Keratinocyte (primary cell): ENCODE data around the gene ERLEC1. TPM values are rescaled to one million over a fixed set of nuclear protein-coding genes. Genes with fewer than 3 reads are reported as not detected.

Experiments used
- DNase-seq: peaks from one replicate; pipeline ENCODE4 v3.0.0-alpha.2; 2011; ENCODE audit warnings: low read depth, missing footprints, low spot score
- FAIRE-seq: peaks from 2 replicates; lab custom pipeline; 2011; peaks lifted over from hg19 to GRCh38; lab: Jason Lieb, UNC
- H2AFZ ChIP-seq: 2 replicates; pipeline ENCODE4 v1.6.0; 2012; ENCODE audit warnings: low read length, control low read depth, inconsistent platforms; ENCODE audit not compliant: control insufficient read depth
- H3K27ac ChIP-seq: 2 replicates; pipeline ENCODE4 v1.5.1; 2011; ENCODE audit warnings: low read length; ENCODE audit not compliant: control insufficient read depth, insufficient read depth
- H3K27me3 ChIP-seq: 3 replicates; pipeline ENCODE4 v1.6.0; 2011; ENCODE audit warnings: low read length; ENCODE audit not compliant: control insufficient read depth, insufficient read depth; ENCODE audit errors: extremely low read depth
- H3K36me3 ChIP-seq, 2 experiments: 2 replicates in 1 of 2; 3 replicates in 1 of 2; pipeline ENCODE4 v1.5.1; 2011; ENCODE audit warnings: low read length in 2 of 2, mild to moderate bottlenecking in 1 of 2; ENCODE audit not compliant: control insufficient read depth in 2 of 2, insufficient read depth in 2 of 2; ENCODE audit errors: extremely low read depth in 1 of 2
- H3K4me1 ChIP-seq: 3 replicates; pipeline ENCODE4 v1.5.1; 2011; ENCODE audit warnings: low read length; ENCODE audit not compliant: control insufficient read depth, insufficient read depth; ENCODE audit errors: extremely low read depth
- H3K4me2 ChIP-seq: 3 replicates; pipeline ENCODE4 v1.6.0; 2011; ENCODE audit warnings: low read depth, low read length; ENCODE audit not compliant: control insufficient read depth, insufficient read depth; ENCODE audit errors: extremely low read depth
- H3K4me3 ChIP-seq, 3 experiments: fragments of 200-600 bp in 1 of 3; sonication (generic) in 1 of 3; 2 replicates in 2 of 3; 3 replicates in 1 of 3; pipeline ENCODE4 v1.5.1; 2011 to 2016; ENCODE audit warnings: low read length in 3 of 3, mild to moderate bottlenecking in 3 of 3, control low read depth in 2 of 3, inconsistent platforms in 1 of 3, low read depth in 1 of 3, mixed read lengths in 1 of 3, mixed run types in 1 of 3, moderate library complexity in 1 of 3; ENCODE audit not compliant: control insufficient read depth in 2 of 3, insufficient read depth in 2 of 3; ENCODE audit errors: extremely low read depth in 1 of 3
- H3K79me2 ChIP-seq: 2 replicates; pipeline ENCODE4 v1.6.0; 2012; ENCODE audit warnings: low read length; ENCODE audit not compliant: control insufficient read depth, insufficient read depth
- H3K9ac ChIP-seq: 3 replicates; pipeline ENCODE4 v1.6.0; 2011; ENCODE audit warnings: low read length; ENCODE audit not compliant: control insufficient read depth, insufficient read depth; ENCODE audit errors: extremely low read depth
- H3K9me1 ChIP-seq: 3 replicates; pipeline ENCODE4 v1.6.0; 2011; ENCODE audit warnings: low read length; ENCODE audit not compliant: control insufficient read depth, insufficient read depth; ENCODE audit errors: extremely low read depth
- H3K9me3 ChIP-seq: 2 replicates; pipeline ENCODE4 v1.5.1; 2012; ENCODE audit warnings: low read depth, low read length; ENCODE audit not compliant: control insufficient read depth
- H4K20me1 ChIP-seq: 3 replicates; pipeline ENCODE4 v1.6.0; 2011; ENCODE audit warnings: low read length; ENCODE audit not compliant: control insufficient read depth, insufficient read depth; ENCODE audit errors: extremely low read depth
- CTCF ChIP-seq, 3 experiments: IDR thresholded peaks in 1 of 3; conservative IDR thresholded peaks in 1 of 3; optimal IDR thresholded peaks in 1 of 3; 2 replicates in 2 of 3; 3 replicates in 1 of 3; pipeline versions ENCODE3 to v1.5.1; 2011; ENCODE audit warnings: low read length in 3 of 3, mild to moderate bottlenecking in 3 of 3, moderate library complexity in 2 of 3, control low read depth in 1 of 3, inconsistent platforms in 1 of 3; ENCODE audit not compliant: insufficient read depth in 2 of 3; ENCODE audit errors: extremely low read depth in 1 of 3
- EZH2 ChIP-seq: IDR thresholded peaks from one replicate; pipeline ENCODE4 v1.6.1; 2012; ENCODE audit warnings: inconsistent platforms, mild to moderate bottlenecking, low read length, moderate library complexity
- dilution Hi-C: fragments of 300-500 bp; cut with MboI; formaldehyde crosslinking; loops from one replicate; pipeline ENCODE4 v1.7.0; 2020; ENCODE audit warnings: low sequenced_read_pairs; ENCODE audit not compliant: extremely low pct_ligation_motif_present
- polyA plus RNA-seq, 5 experiments: library from polyadenylated mRNA; depleted of rRNA in 3 of 5; stranded (reverse) in 3 of 5; stranded (forward) in 1 of 5; unstranded in 1 of 5; fragments of >200 nt; gene quantifications; 1 replicate in 1 of 5; 2 replicates in 3 of 5; 3 replicates in 1 of 5; pipeline versions ENCODE4 v1.2.1 to v1.2.3, GENCODE V29; 2011 to 2012; ENCODE audit warnings: missing spikeins in 2 of 5, low read depth in 1 of 5, low replicate concordance in 1 of 5
- small RNA-seq, 3 experiments: library from RNA; depleted of rRNA; stranded (forward); fragments of <200 nt; gene quantifications; one replicate each; pipeline ENCODE3, GENCODE V24; 2012; ENCODE audit warnings: low read depth in 3 of 3, low replicate concordance in 1 of 3; ENCODE audit not compliant: insufficient read length in 3 of 3

The ERLEC1 gene
- polyA plus RNA-seq, 1 donor (not counting 4 experiments of a cell fraction or from before 2014, with no cell fraction given) = 35.6 TPM

- peaks cover 13 to 31% of the 10 kb centered on the region in 2 experiments for H3K36me3 ChIP-seq
- peaks cover 12% of the 10 kb centered on the region for H3K4me1 ChIP-seq
- dilution Hi-C loops = no loop called here
- H3K9me1 ChIP-seq = no peaks in the 10 kb centered on the region
- FAIRE-seq = no peak
- no peaks in the 10 kb centered on the region for H3K79me2 ChIP-seq
- no peak overlapping the region for H3K4me2 ChIP-seq
- no peak for TF ChIP-seq CTCF (optimal IDR thresholded peaks at IDR 0.05 in 1 of 3, IDR thresholded peaks at IDR 0.05 in 1 of 3, conservative IDR thresholded peaks at IDR 0.05 in 1 of 3; ENCODE audit: extremely low read depth in 1 of 3, insufficient read depth in 2 of 3, low read length in 3 of 3)
- no peak for TF ChIP-seq EZH2
- H4K20me1 ChIP-seq = no peaks in the 10 kb centered on the region
- no peaks in the 10 kb centered on the region for H3K9me3 ChIP-seq
- no peak overlapping the region for H2AFZ ChIP-seq
- no peak overlapping the region for H3K9ac ChIP-seq
- no peak overlapping the region for H3K4me3 ChIP-seq
- no peak for DNase-seq
- H3K27ac ChIP-seq = no peak overlapping the region
- H3K27me3 ChIP-seq = no peaks in the 10 kb centered on the region
Measured at GRCh38 chr2:53867773-53868172, 80.9 kb downstream of the ERLEC1 start.

Small RNA genes within 50 kb of the gene (small RNA-seq; reads per million reads assigned to genes)
- 0.13 to 0.75 (median 0.33) reads per million in 3 experiments for gene MIR3682

Other genes starting within 250 kb of the ERLEC1 start
- 5.4 to 10.9 TPM (median 6.9 TPM) in 3 replicates for gene CHAC2, start 19.2 kb upstream of the ERLEC1 start, polyA plus RNA-seq
- gene ASB3, start 91 bp upstream of the ERLEC1 start, polyA plus RNA-seq = 11.4 to 16.6 TPM (median 13.2 TPM) in 3 replicates
- 2.1 to 2.7 TPM (median 2.2 TPM) in 3 replicates for gene GPR75, start 72.9 kb downstream of the ERLEC1 start, polyA plus RNA-seq
- gene PSME4, start 183.9 kb downstream of the ERLEC1 start, polyA plus RNA-seq = 45.8 to 59.4 TPM (median 46.2 TPM) in 3 replicates